Measurements from ENCODE around the gene RAB3D. TPM values are rescaled to one million over a fixed set of nuclear protein-coding genes. Genes with fewer than 3 reads are reported as not detected.

RAB3D gene
- total RNA-seq, 1 experiment from 2014 or later, result 28.9 TPM

DNA sequence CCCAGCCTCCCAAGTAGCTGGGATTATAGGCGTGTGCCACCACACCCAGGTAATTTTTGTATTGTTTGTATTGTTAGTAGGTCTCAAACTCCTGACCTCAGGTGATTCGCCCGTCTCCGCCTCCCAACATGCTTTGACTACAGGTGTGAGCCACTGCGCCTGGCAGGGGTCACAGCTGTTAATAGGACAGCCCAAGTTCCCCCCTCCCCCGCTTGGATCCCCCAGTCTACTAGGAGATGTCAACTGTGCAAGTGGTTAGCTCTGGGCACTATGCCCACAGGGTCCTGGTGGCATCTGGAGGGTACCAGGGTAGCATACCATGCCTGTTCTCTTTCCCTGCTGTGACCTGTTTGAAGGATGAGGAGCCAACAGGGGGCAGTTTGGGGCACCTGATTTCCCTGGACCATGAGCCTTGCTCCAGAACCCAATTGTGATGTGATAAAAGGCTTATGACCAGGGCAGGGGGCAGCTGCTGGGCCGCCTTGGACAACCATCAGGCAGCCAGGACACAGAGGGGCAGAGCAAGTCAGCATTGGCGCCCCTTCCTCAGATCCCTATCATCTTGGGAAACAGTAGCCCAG, 43.7 kb downstream of the RAB3D start, which contains the start of gene TSPAN16:
TSPAN16 (plus strand) TSS at position 496 of the 581 bp plus-strand sequence. CDS start 138 bp downstream, outside the sequence.
- Histone ChIP-seq H3K4me1 (ENCODE audit: control insufficient read depth in 1 of 2, insufficient read depth in 2 of 2, low read length in 2 of 2) (peaks cover 18 to 30% of the 10 kb centered on the region in 2 experiments), H3K36me3 (ENCODE audit: control insufficient read depth in 1 of 2, insufficient read depth in 2 of 2, low read length in 2 of 2) (no peaks in the 10 kb centered on the region), H3K27me3 (ENCODE audit: insufficient read depth, low read length) (no peaks in the 10 kb centered on the region), H3K4me3 (replicated peaks in 1 of 2; ENCODE audit: low read depth in 1 of 2, low read length in 2 of 2) (no peak within 1 kb of the TSS), H4K20me1 (ENCODE audit: insufficient read depth) (no peaks in the 10 kb centered on the region), H3K9me2 (ENCODE audit: insufficient read depth) (no peaks in the 10 kb centered on the region), H3K9ac (ENCODE audit: low read length) (no peak within 1 kb of the TSS), H3K4me2 (ENCODE audit: low read length) (peak within 1 kb of the TSS; percentile 6; the same call in 1 of the 2 replicates), H3K9me3 (ENCODE audit: control insufficient read depth in 1 of 2, insufficient read depth in 1 of 2, low read depth in 1 of 2, low read length in 2 of 2) (no peaks in the 10 kb centered on the region), H3K79me2 (ENCODE audit: insufficient read depth, low read length) (no peaks in the 10 kb centered on the region), H3K27ac (ENCODE audit: low read depth, low read length) (no peak within 1 kb of the TSS), H2AFZ (ENCODE audit: low read depth, low read length, poor library complexity, severe bottlenecking) (peak within 1 kb of the TSS; percentile 23)
- ChIA-PET CTCF (interaction anchor here (1.0 to 2.6 kb wide), 2 partner anchors 9 to 86 kb away, joined by 3 to 10 read pairs; no protein-coding TSS in a partner anchor), POLR2A (interaction anchor here (1.6 kb wide), 1 partner anchor 86 kb away, joined by 3 read pairs; no protein-coding TSS in a partner anchor), RAD21 (ENCODE audit: low non-redundant PET in 1 of 2, low total read pairs in 2 of 2, uncharacterized antibody in 2 of 2, unreplicated experiment in 2 of 2) (no interaction called here)
- BruUV-seq (replicated peaks), result no TSS peak
- TF ChIP-seq RAD21 (IDR thresholded peaks at IDR 0.05; ENCODE audit: low read depth) (peak; percentile 46), CTCF (IDR thresholded peaks at IDR 0.05 in 2 of 3, conservative IDR thresholded peaks at IDR 0.05 in 1 of 3; ENCODE audit: borderline replicate concordance in 1 of 3, insufficient read depth in 1 of 3, low read depth in 2 of 3, low read length in 2 of 3) (peak; percentile 11 to 33 (median 20); a peak in 3 of 6 replicates), TCF7L2 (IDR thresholded peaks at IDR 0.05; ENCODE audit: borderline replicate concordance, extremely low read depth, insufficient read depth, insufficient read length) (no peak)
- intact Hi-C loops (cut with micrococcal nuclease), result loop anchor here (2.0 kb wide), 1 partner anchor 187 kb away; no protein-coding TSS in a partner anchor
- no peak for ATAC-seq
- DNase-seq (ENCODE audit: low read depth, low spot score), result no peak

DNA sequence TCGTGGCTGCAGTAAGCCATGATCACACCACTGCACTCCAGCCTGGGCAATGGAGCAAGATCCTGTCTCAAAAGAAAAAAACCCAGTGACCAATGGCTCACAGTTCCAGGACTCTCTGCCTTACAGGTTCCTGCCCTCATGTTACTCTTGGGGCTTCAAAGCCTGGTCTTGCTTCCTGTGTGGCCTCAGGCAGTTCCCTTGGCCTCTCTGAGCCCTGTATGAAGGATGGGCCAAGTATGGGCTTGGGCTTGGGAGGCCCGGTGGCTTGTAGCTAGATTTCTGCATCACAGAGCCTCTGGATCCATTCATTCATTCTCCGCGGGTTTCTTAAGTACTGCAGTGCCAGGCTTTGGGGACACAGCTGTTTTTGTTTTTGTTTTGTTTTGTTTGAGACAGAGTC, 44.3 kb downstream of the RAB3D start:
- POLR2A ChIA-PET, result interaction anchor here (1.6 kb wide), 1 partner anchor 86 kb away, joined by 3 read pairs; no protein-coding TSS in a partner anchor
- H3K36me3 ChIP-seq (ENCODE audit: control insufficient read depth in 1 of 2, insufficient read depth in 2 of 2, low read length in 2 of 2), result no peaks in the 10 kb centered on the region
- H3K4me2 ChIP-seq (ENCODE audit: low read length), result 0 out of 2 replicates have a peak overlapping the region, but pooled peaks have one; percentile 6
- no peaks in the 10 kb centered on the region for H3K9me2 ChIP-seq (ENCODE audit: insufficient read depth)
- BruUV-seq (replicated peaks), result no TSS peak
- H3K4me3 ChIP-seq (replicated peaks in 1 of 2; ENCODE audit: low read depth in 1 of 2, low read length in 2 of 2), result no peak overlapping the region
- H2AFZ ChIP-seq (ENCODE audit: low read depth, low read length, poor library complexity, severe bottlenecking), result no peak overlapping the region
- ATAC-seq (no peak), DNase-seq (ENCODE audit: low read depth, low spot score) (no peak)
- TF ChIP-seq JUND (IDR thresholded peaks at IDR 0.05), result no peak
- no peak for TF ChIP-seq ZBTB33 (IDR thresholded peaks at IDR 0.05; ENCODE audit: extremely low read depth, insufficient replicate concordance, low read length)
- no peak for TF ChIP-seq CEBPB (IDR thresholded peaks at IDR 0.05; ENCODE audit: low read depth)
- no peak for TF ChIP-seq TCF7L2 (IDR thresholded peaks at IDR 0.05; ENCODE audit: borderline replicate concordance, extremely low read depth, insufficient read depth, insufficient read length)
- TF ChIP-seq SIN3A (IDR thresholded peaks at IDR 0.05; ENCODE audit: low read depth), result no peak
- no peak for TF ChIP-seq EZH2phosphoT487 (IDR thresholded peaks at IDR 0.05; ENCODE audit: borderline replicate concordance)
- no peak for TF ChIP-seq ZNF274 (IDR thresholded peaks at IDR 0.05; ENCODE audit: low read depth, low read length)
- H4K20me1 ChIP-seq (ENCODE audit: insufficient read depth), result no peaks in the 10 kb centered on the region
- no peak overlapping the region for H3K27ac ChIP-seq (ENCODE audit: low read depth, low read length)
- no peaks in the 10 kb centered on the region for H3K27me3 ChIP-seq (ENCODE audit: insufficient read depth, low read length)
- intact Hi-C loops (cut with micrococcal nuclease), result loop anchor here (2.0 kb wide), 1 partner anchor 188 kb away; no protein-coding TSS in a partner anchor
- CTCF ChIA-PET, result interaction anchor here (1.0 to 2.6 kb wide), 2 partner anchors 9 to 87 kb away, joined by 3 to 10 read pairs; no protein-coding TSS in a partner anchor
- H3K9ac ChIP-seq (ENCODE audit: low read length), result no peak overlapping the region
- RAD21 ChIA-PET (ENCODE audit: low non-redundant PET in 1 of 2, low total read pairs in 2 of 2, uncharacterized antibody in 2 of 2, unreplicated experiment in 2 of 2), result no interaction called here
- no peaks in the 10 kb centered on the region for H3K79me2 ChIP-seq (ENCODE audit: insufficient read depth, low read length)
- H3K4me1 ChIP-seq (ENCODE audit: control insufficient read depth in 1 of 2, insufficient read depth in 2 of 2, low read length in 2 of 2), result peaks cover 18 to 30% of the 10 kb centered on the region in 2 experiments
- H3K9me3 ChIP-seq (ENCODE audit: control insufficient read depth in 1 of 2, insufficient read depth in 1 of 2, low read depth in 1 of 2, low read length in 2 of 2), result no peaks in the 10 kb centered on the region

Measured in HCT116 (cell line).